ENCODE results near the gene POLD1.

DNA sequence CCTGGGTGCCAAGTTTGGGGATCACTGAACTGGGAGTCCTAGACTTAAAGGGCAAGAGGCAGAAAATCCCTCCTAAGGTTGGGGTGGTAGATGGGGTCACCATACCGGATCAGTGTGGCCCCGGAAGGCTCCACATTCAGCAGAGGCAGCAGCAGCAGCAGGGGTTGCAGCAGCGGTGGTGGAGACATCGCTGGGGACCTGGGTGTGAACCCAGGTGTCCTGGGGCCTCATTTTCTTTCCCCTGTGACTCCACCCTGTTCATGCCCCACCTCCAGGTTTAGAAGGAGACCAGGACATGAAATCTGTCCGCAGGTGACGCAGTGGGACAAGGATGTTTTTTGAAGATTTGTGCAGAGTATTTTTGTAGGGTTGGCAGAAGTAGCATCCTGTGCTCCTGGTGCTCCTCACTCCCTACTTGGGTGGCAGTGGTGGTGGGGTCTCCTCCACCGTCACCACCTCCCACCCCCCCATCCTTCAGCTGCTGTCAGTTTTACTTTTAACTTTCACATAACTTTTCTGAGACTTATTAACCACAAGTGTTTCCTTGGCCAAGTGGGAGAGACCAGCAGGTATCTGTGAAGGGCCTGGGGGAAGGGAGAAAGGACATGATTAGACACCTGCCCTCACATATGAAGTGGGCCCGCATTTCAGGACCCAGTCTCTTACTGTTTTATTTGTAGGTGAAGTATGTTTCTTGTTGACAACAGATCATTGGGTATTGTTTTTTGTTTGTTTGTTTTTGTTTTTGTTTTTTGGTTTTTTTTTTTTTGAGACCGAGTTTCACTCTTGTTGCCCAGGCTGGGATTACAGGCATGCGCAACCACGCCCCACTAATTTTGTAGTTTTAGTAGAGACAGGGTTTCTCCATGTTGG, 18.5 kb upstream of the POLD1 start, which contains the start of gene NAPSA:
- no peak for TF ChIP-seq POLR2A (IDR thresholded peaks at IDR 0.05)
- TF ChIP-seq, protein P1, sequence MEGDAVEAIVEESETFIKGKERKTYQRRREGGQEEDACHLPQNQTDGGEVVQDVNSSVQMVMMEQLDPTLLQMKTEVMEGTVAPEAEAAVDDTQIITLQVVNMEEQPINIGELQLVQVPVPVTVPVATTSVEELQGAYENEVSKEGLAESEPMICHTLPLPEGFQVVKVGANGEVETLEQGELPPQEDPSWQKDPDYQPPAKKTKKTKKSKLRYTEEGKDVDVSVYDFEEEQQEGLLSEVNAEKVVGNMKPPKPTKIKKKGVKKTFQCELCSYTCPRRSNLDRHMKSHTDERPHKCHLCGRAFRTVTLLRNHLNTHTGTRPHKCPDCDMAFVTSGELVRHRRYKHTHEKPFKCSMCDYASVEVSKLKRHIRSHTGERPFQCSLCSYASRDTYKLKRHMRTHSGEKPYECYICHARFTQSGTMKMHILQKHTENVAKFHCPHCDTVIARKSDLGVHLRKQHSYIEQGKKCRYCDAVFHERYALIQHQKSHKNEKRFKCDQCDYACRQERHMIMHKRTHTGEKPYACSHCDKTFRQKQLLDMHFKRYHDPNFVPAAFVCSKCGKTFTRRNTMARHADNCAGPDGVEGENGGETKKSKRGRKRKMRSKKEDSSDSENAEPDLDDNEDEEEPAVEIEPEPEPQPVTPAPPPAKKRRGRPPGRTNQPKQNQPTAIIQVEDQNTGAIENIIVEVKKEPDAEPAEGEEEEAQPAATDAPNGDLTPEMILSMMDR (IDR thresholded peaks at IDR 0.05), result no peak
- no peak for TF ChIP-seq EP300 (IDR thresholded peaks at IDR 0.05)

Measured in tibial nerve (tissue), 4 donors.